ENCODE measurements around the gene NTF4. TPM values are rescaled to one million over a fixed set of nuclear protein-coding genes. Genes with fewer than 3 reads are reported as not detected.
"Not testable (repeated sequence)": the region's sequence is repeated elsewhere in the genome, so short reads cannot be mapped to it uniquely, and the experiment has no call there.

Gene NTF4
- total RNA-seq, 4 donors from 2014 or later, result 1.3 to 6.8 (median 2.9) TPM

GRCh38 chr19:49084206-49085019 lies 19.8 kb upstream of the NTF4 start:
- Histone ChIP-seq H3K36me3 (peaks cover 0 to 12% of the 10 kb centered on the region in 2 donors), H3K4me3 (peak overlapping the region; percentile 88 to 99 (median 92)), H3K27me3 (no peaks in the 10 kb centered on the region), H3K4me1 (peaks cover 18 to 26% of the 10 kb centered on the region in 2 donors), H3K9me3 (no peaks in the 10 kb centered on the region), H3K27ac (peak overlapping the region; percentile 90 to 98 (median 92))
- ATAC-seq, result no peak
- in situ Hi-C loops (cut with MboI; ENCODE audit: low sequenced_read_pairs in 4 of 4), result loop anchor here in 1 of 4 donors (10.0 kb wide), 1 partner anchor 120 kb away; no protein-coding TSS in a partner anchor
- intact Hi-C loops (cut with DNase I; ENCODE audit: low total_unique reads), result loop anchor here (1.0 kb wide), 1 partner anchor 9 kb away; no protein-coding TSS in a partner anchor
- DNase-seq, result no peak
- TF ChIP-seq CTCF (IDR thresholded peaks at IDR 0.05 in 4 of 5, conservative IDR thresholded peaks at IDR 0.05 in 1 of 5) (no peak), POLR2A (IDR thresholded peaks at IDR 0.05) (no peak)

GRCh38 chr19:49081273-49081672 lies 16.7 kb upstream of the NTF4 start:
- H3K27me3 ChIP-seq, result no peaks in the 10 kb centered on the region
- intact Hi-C loops (cut with DNase I; ENCODE audit: low total_unique reads) (no loop called here), in situ Hi-C loops (cut with MboI; ENCODE audit: low sequenced_read_pairs in 4 of 4) (loop anchor here in 1 of 4 donors (10.0 kb wide), 1 partner anchor 124 kb away; no protein-coding TSS in a partner anchor)
- TF ChIP-seq CTCF (IDR thresholded peaks at IDR 0.05 in 4 of 5, conservative IDR thresholded peaks at IDR 0.05 in 1 of 5) (no peak), POLR2A (IDR thresholded peaks at IDR 0.05) (no peak)
- no peak for DNase-seq
- no peak for ATAC-seq
- no peaks in the 10 kb centered on the region for H3K9me3 ChIP-seq
- no peaks in the 10 kb centered on the region for H3K36me3 ChIP-seq
- no peak overlapping the region for H3K4me3 ChIP-seq
- peaks cover 3 to 10% of the 10 kb centered on the region in 2 donors for H3K4me1 ChIP-seq
- no peak overlapping the region for H3K27ac ChIP-seq

- peaks cover 0 to 5% of the 10 kb centered on the region in 2 donors for H3K4me1 ChIP-seq
- H3K27ac ChIP-seq, result no peak overlapping the region
- in situ Hi-C loops (cut with MboI; ENCODE audit: low sequenced_read_pairs in 4 of 4), result loop anchor here in 1 of 4 donors (10.0 kb wide), 1 partner anchor 124 kb away; no protein-coding TSS in a partner anchor
- ATAC-seq (no peak), DNase-seq (no peak)
- no peak for TF ChIP-seq POLR2A (IDR thresholded peaks at IDR 0.05)
- no peak for TF ChIP-seq CTCF (IDR thresholded peaks at IDR 0.05 in 4 of 5, conservative IDR thresholded peaks at IDR 0.05 in 1 of 5)
- H3K9me3 ChIP-seq, result no peaks in the 10 kb centered on the region
- no peaks in the 10 kb centered on the region for H3K36me3 ChIP-seq
- H3K27me3 ChIP-seq, result no peaks in the 10 kb centered on the region
- intact Hi-C loops (cut with DNase I; ENCODE audit: low total_unique reads), result no loop called here
- H3K4me3 ChIP-seq, result no peak overlapping the region
Observed at GRCh38 chr19:49080392-49080791, 15.8 kb upstream of the NTF4 start.

- H3K4me3 ChIP-seq; H3K36me3 ChIP-seq; H3K27me3 ChIP-seq; in situ Hi-C loops (cut with MboI; ENCODE audit: low sequenced_read_pairs in 4 of 4); ATAC-seq; H3K9me3 ChIP-seq: not testable (repeated sequence)
- intact Hi-C loops (cut with DNase I; ENCODE audit: low total_unique reads), result loop anchor here (1.0 to 5.0 kb wide), 5 partner anchors 10 to 1963 kb away; partner anchors contain the start of genes GYS1, RUVBL2, SNRNP70 and ZC3H4
- peak overlapping the region; percentile 85 to 95 (median 92) for H3K27ac ChIP-seq
- peak; percentile 67 to 84 (median 80) for TF ChIP-seq CTCF (IDR thresholded peaks at IDR 0.05 in 4 of 5, conservative IDR thresholded peaks at IDR 0.05 in 1 of 5)
- H3K4me1 ChIP-seq, result peaks cover 14 to 16% of the 10 kb centered on the region in 2 donors
- DNase-seq, result peak; percentile 66 to 85
Observed at GRCh38 chr19:49074869-49075268, 10.3 kb upstream of the NTF4 start.
